DLD1 (cell line): ENCODE results near the gene ADAP1.

Experiments
- in situ Hi-C: cut with HindIII; loops from 2 replicates; pipeline ENCODE4 v1.10.0; 2017; ENCODE audit warnings: low sequenced_read_pairs

Gene ADAP1

GRCh38 chr7:988963-989529 is 34.6 kb upstream of the ADAP1 start:
- in situ Hi-C loops: no loop called here

- in situ Hi-C loops: no loop called here
Measured at GRCh38 chr7:988426-988911, 34.0 kb upstream of the ADAP1 start.

- in situ Hi-C loops: no loop called here
Measured at GRCh38 chr7:987909-988308, 33.4 kb upstream of the ADAP1 start.

GRCh38 chr7:986766-987751 is 32.6 kb upstream of the ADAP1 start:
- in situ Hi-C loops: no loop called here

- in situ Hi-C loops: no loop called here
Measured at GRCh38 chr7:985915-986741, 31.6 kb upstream of the ADAP1 start.

GRCh38 chr7:985127-985416 is 30.6 kb upstream of the ADAP1 start:
- in situ Hi-C loops: no loop called here

- in situ Hi-C loops: no loop called here
Measured at GRCh38 chr7:984361-985126, 30.1 kb upstream of the ADAP1 start.

GRCh38 chr7:983616-984071 is 29.2 kb upstream of the ADAP1 start:
- in situ Hi-C loops: no loop called here

- in situ Hi-C loops: no loop called here
Measured at GRCh38 chr7:983004-983615, 28.6 kb upstream of the ADAP1 start, which contains the start of gene CYP2W1. Gene CYP2W1 (plus strand): TSS chr7:983181. CDS start chr7:983212, 31 bp downstream.

GRCh38 chr7:982511-983003 is 28.1 kb upstream of the ADAP1 start:
- in situ Hi-C loops: no loop called here

- in situ Hi-C loops: no loop called here
Measured at GRCh38 chr7:981793-982510, 27.5 kb upstream of the ADAP1 start.

- in situ Hi-C loops: no loop called here
Measured at GRCh38 chr7:979886-980571, 25.5 kb upstream of the ADAP1 start.

GRCh38 chr7:979151-979550 is 24.7 kb upstream of the ADAP1 start:
- in situ Hi-C loops: no loop called here

GRCh38 chr7:978416-979091 is 24.1 kb upstream of the ADAP1 start:
- in situ Hi-C loops: no loop called here

GRCh38 chr7:978049-978346 is 23.5 kb upstream of the ADAP1 start:
- in situ Hi-C loops: no loop called here

GRCh38 chr7:977326-978048 is 23.0 kb upstream of the ADAP1 start:
- in situ Hi-C loops: no loop called here

- in situ Hi-C loops: no loop called here
Measured at GRCh38 chr7:976901-977325, 22.4 kb upstream of the ADAP1 start.
